Measurements from ENCODE around the gene TXNIP.

The TXNIP gene

DNA sequence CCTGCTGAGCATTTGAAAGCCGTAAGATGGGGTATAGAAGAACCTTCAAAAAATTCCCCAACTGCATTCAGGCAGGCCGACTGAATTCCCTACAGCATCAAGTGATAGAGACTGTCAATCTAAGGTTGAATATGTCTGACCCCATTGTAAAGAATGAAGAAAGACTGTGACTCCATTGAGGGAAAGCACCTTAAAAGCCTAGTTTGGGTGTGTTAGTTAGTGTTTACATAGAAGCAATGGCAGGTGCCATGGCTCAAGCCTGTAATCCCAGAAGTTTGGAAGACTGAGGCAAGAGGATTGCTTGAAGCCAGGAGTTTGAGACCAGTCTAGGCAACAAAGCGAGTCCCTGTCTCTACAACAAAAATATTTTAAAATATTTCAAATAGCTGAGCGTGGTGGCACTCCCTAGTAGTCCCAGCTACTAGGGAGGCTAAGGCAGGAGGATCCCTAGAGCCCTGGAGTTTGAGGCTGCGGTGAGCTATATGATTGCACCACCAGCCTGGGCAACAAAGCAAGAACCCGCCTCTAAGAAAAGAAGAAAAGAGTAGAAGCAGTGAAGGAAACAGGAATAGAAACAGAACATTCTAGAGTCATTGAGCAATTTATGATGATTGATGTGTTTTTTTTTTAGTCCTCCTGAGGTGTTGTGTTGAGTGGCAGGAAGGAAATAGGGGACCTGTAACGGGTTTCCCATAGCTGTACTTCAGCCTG is 16.5 kb downstream of the TXNIP start:
- H3K4me1 ChIP-seq (ENCODE audit: control insufficient read depth, insufficient read depth, low read length): peaks cover 23% of the 10 kb centered on the region

DNA sequence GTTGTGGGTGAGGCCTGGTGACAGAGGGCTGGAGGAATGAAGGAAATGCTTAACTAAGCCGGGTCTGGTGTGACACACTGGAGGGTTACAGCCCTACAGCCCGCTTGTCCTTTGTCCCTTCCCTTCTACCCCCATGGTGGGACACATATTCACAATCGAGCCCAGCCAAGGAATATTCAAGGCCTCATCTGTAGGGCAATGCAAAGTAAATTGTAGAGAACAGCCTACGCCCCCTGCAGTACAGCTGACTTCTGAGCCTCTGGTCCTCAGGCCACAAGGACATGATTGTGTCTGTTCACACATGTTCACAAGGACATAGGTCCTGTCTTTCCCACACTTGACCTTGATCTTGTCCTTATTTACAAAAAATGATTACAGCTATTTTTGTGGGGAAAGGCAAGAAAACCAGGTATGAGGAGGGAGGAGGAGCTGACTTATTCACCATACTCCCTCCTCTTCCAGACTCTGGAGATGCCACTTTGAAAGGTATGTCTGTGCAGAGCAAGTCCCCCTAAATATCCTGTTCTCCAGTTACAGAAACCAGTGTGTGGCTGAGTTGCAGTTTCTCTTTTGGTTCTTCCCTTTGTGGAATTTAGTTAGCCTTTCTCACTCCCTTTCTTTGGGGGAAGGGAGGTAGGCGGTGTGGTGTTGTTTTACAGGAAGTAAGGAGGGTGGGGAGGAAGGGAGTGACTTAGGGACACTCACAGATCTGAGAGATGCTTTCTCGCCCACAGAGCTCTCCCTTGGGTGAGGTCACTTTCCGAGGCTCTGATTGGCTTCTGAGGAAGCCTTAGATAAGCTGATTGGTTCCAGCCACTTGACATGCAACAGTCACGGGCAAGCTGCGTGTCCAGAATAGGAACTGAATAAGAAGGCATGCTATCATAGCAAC is 17.3 kb downstream of the TXNIP start:
- Histone ChIP-seq H3K27me3 (ENCODE audit: control insufficient read depth, insufficient read depth, low read length) (no peaks in the 10 kb centered on the region), H3K9ac (ENCODE audit: low read depth, low read length) (peak overlapping the region; percentile 17), H3K4me3 (ENCODE audit: low read depth, low read length) (peak overlapping the region; percentile 34), H3K9me3 (ENCODE audit: control insufficient read depth, insufficient read depth, low read length) (no peaks in the 10 kb centered on the region), H3K36me3 (ENCODE audit: control insufficient read depth, insufficient read depth, low read length) (no peaks in the 10 kb centered on the region), H3K4me1 (ENCODE audit: control insufficient read depth, insufficient read depth, low read length) (peaks cover 23% of the 10 kb centered on the region)

More for the DNA sequence above, 16.5 kb downstream of the TXNIP start:
- Histone ChIP-seq H3K9me3 (ENCODE audit: control insufficient read depth, insufficient read depth, low read length) (no peaks in the 10 kb centered on the region), H3K9ac (ENCODE audit: low read depth, low read length) (no peak overlapping the region), H3K4me3 (ENCODE audit: low read depth, low read length) (no peak overlapping the region), H3K36me3 (ENCODE audit: control insufficient read depth, insufficient read depth, low read length) (no peaks in the 10 kb centered on the region), H3K27me3 (ENCODE audit: control insufficient read depth, insufficient read depth, low read length) (no peaks in the 10 kb centered on the region)

DNA sequence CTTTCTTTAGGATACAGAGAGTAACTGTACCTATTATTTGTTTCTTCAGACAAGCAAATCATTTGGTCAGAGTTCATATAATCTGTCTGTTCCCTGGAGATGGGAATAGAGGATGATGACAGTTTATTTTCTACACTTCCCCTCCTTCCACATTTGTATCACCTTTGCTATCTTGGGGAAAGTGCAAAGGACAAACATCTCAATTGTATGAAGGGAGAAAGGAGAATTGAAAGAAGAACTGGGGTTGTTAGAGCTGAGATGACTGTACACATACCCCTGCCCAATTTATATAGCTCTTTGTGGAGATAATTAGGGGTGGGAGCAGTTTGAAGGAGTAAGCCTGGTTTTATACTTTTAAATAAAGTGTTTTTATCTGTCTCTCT is 17.9 kb downstream of the TXNIP start:
- H3K9me3 ChIP-seq (ENCODE audit: control insufficient read depth, insufficient read depth, low read length): no peaks in the 10 kb centered on the region
- no peak overlapping the region for H3K9ac ChIP-seq (ENCODE audit: low read depth, low read length)
- H3K36me3 ChIP-seq (ENCODE audit: control insufficient read depth, insufficient read depth, low read length): no peaks in the 10 kb centered on the region
- H3K4me1 ChIP-seq (ENCODE audit: control insufficient read depth, insufficient read depth, low read length): peaks cover 23% of the 10 kb centered on the region
- no peak overlapping the region for H3K4me3 ChIP-seq (ENCODE audit: low read depth, low read length)
- no peaks in the 10 kb centered on the region for H3K27me3 ChIP-seq (ENCODE audit: control insufficient read depth, insufficient read depth, low read length)

DNA sequence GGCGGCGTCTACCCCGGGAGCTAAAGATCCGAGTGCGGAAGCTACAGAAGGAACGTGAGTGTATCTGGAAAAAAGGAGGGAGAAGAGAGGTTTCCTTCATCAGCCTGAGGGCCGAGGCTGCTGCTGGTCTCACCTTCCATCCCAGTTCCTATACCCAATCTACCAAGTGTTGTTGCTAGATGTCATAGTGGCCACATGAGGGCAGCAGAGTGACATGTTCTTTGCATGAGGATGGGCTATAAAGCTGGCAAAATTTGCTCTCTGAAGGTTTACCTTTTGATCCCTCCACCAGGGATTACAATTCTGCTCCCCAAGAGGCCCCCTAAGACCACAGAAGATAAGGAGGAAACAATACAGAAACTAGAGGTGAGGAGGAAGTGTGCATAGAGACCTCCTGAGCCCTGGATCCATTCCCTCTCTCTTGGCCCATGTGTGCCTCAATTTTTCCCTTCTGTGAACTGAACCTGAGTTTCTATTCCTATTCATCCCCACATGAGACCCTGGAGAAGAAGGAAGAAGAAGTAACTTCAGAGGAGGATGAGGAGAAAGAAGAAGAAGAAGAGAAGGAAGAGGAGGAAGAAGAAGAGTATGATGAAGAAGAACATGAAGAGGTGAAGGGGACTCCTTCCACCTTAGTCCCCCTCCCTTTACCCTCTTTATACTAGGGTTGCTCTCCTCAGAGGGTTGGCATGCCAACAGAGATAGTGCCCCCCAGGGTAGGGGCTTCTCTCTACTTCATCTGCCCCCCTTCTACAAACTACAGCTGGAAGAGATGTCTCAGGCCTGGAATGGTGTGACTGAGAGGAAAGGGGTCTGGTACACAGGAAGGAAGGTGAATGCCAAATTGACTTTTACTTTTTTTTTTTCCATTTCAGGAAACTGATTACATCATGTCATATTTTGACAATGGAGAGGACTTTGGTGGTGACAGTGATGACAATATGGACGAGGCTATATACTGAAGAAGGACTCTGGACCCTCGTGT is 18.6 kb downstream of the TXNIP start:
- H3K27me3 ChIP-seq (ENCODE audit: control insufficient read depth, insufficient read depth, low read length): no peaks in the 10 kb centered on the region
- H3K9ac ChIP-seq (ENCODE audit: low read depth, low read length): no peak overlapping the region
- H3K36me3 ChIP-seq (ENCODE audit: control insufficient read depth, insufficient read depth, low read length): no peaks in the 10 kb centered on the region
- no peaks in the 10 kb centered on the region for H3K9me3 ChIP-seq (ENCODE audit: control insufficient read depth, insufficient read depth, low read length)
- peaks cover 23% of the 10 kb centered on the region for H3K4me1 ChIP-seq (ENCODE audit: control insufficient read depth, insufficient read depth, low read length)
- peak overlapping the region; percentile 6 for H3K4me3 ChIP-seq (ENCODE audit: low read depth, low read length)

DNA sequence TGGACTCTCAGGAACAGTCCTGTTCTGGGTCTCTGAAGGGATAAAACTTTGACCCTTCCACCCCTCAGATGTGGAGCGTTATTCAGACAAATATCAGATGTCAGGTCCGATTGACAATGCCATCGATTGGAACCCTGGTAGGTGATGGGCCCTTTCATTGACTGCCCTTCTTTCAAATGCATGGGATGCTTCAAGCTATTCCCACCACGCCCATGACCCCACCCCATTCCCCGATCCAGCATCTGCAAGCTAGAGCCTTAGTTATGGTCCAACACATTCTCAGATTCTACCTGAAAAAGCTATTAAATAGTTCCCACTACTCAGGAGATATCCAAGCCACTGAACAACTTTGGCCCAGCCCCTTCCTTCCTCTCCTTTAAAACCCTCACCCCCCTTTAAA is 19.4 kb downstream of the TXNIP start:
- no peaks in the 10 kb centered on the region for H3K36me3 ChIP-seq (ENCODE audit: control insufficient read depth, insufficient read depth, low read length)
- no peak overlapping the region for H3K9ac ChIP-seq (ENCODE audit: low read depth, low read length)
- H3K9me3 ChIP-seq (ENCODE audit: control insufficient read depth, insufficient read depth, low read length): no peaks in the 10 kb centered on the region
- H3K4me1 ChIP-seq (ENCODE audit: control insufficient read depth, insufficient read depth, low read length): peaks cover 23% of the 10 kb centered on the region
- no peaks in the 10 kb centered on the region for H3K27me3 ChIP-seq (ENCODE audit: control insufficient read depth, insufficient read depth, low read length)
- H3K4me3 ChIP-seq (ENCODE audit: low read depth, low read length): peak overlapping the region; percentile 6

DNA sequence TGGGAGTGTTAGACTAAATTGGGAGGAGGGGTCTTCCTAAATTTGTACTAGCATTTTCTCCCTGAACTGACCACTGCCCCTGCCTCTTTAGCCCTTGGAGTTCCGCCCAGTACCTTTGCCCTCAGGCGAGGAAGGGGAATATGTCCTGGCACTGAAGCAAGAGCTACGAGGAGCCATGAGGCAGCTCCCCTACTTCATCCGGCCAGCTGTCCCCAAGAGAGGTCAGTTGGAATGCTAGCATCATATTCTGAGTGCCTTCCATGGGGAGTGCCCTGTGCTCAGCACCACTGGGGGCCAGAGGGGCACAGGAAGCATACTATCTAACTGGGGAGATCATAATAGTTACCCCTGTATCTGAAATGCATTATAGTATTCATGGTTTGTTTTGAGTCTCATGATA is 21.2 kb downstream of the TXNIP start:
- Histone ChIP-seq H3K27me3 (ENCODE audit: control insufficient read depth, insufficient read depth, low read length) (no peaks in the 10 kb centered on the region), H3K4me1 (ENCODE audit: control insufficient read depth, insufficient read depth, low read length) (peaks cover 21% of the 10 kb centered on the region), H3K36me3 (ENCODE audit: control insufficient read depth, insufficient read depth, low read length) (no peaks in the 10 kb centered on the region), H3K4me3 (ENCODE audit: low read depth, low read length) (no peak overlapping the region), H3K9me3 (ENCODE audit: control insufficient read depth, insufficient read depth, low read length) (no peaks in the 10 kb centered on the region), H3K9ac (ENCODE audit: low read depth, low read length) (no peak overlapping the region)

DNA sequence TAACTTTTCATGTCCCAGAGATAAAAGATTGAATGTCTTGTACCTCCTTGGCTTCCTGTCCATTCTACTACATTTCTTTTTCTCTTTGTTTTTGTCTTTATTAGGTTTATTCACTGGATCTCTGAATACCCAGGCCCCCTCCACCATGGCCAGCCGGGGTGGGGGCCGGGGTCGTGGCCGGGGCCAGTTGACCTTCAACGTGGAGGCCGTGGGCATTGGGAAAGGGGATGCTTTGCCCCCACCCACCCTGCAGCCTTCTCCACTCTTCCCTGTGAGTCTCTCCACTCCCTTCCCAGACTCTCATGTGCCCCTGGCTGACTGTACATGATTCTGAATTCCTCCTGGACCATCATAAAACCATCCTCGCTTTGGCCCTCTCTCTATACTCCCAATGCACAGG is 21.7 kb downstream of the TXNIP start:
- Histone ChIP-seq H3K36me3 (ENCODE audit: control insufficient read depth, insufficient read depth, low read length) (no peaks in the 10 kb centered on the region), H3K9me3 (ENCODE audit: control insufficient read depth, insufficient read depth, low read length) (no peaks in the 10 kb centered on the region), H3K9ac (ENCODE audit: low read depth, low read length) (no peak overlapping the region), H3K27me3 (ENCODE audit: control insufficient read depth, insufficient read depth, low read length) (no peaks in the 10 kb centered on the region), H3K4me3 (ENCODE audit: low read depth, low read length) (no peak overlapping the region), H3K4me1 (ENCODE audit: control insufficient read depth, insufficient read depth, low read length) (peaks cover 19% of the 10 kb centered on the region)

DNA sequence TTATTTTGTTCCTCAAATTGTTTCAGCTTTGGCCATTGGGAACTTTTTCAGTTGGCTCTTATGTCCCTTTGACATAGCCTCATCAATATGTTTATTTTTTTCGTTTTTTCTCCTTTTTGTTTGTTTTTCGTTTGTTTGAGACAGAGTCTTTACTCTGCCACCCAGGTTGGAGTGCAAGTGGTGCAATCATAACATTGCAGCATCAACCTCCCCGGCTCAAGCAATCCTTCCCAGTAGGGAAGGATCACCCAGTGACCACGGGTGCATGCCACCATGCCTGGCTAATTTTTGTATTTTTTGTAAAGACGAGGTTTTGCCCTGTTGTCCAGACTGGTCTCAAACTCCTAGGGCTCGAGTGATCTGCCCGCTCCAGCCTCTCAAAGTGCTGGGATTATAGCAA is 23.8 kb downstream of the TXNIP start:
- Histone ChIP-seq H3K4me3 (ENCODE audit: low read depth, low read length) (no peak overlapping the region), H3K36me3 (ENCODE audit: control insufficient read depth, insufficient read depth, low read length) (no peaks in the 10 kb centered on the region), H3K27me3 (ENCODE audit: control insufficient read depth, insufficient read depth, low read length) (no peaks in the 10 kb centered on the region), H3K4me1 (ENCODE audit: control insufficient read depth, insufficient read depth, low read length) (peaks cover 3% of the 10 kb centered on the region), H3K9ac (ENCODE audit: low read depth, low read length) (no peak overlapping the region), H3K9me3 (ENCODE audit: control insufficient read depth, insufficient read depth, low read length) (no peaks in the 10 kb centered on the region)

DNA sequence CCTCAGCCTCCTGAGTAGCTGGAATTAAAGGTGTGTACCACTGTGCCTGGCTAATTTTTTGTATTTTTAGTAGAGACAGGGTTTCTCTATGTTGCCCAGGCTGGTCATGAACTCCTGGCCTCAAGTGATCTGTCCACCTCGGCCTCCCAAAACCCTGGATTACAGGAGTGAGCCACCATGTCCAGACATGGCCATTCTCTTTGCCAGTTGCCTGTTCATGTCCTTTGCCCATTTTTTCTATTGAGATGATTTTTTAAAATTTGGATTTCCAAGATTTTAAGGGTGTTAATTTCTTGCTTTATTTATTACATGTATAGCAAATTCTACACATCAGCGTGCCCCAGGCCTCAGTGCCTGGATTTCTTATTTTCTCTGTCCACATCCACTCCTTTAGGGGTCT is 29.1 kb downstream of the TXNIP start:
- Histone ChIP-seq H3K9ac (ENCODE audit: low read depth, low read length) (no peak overlapping the region), H3K27me3 (ENCODE audit: control insufficient read depth, insufficient read depth, low read length) (peaks cover 18% of the 10 kb centered on the region), H3K9me3 (ENCODE audit: control insufficient read depth, insufficient read depth, low read length) (no peaks in the 10 kb centered on the region), H3K4me3 (ENCODE audit: low read depth, low read length) (no peak overlapping the region), H3K4me1 (ENCODE audit: control insufficient read depth, insufficient read depth, low read length) (peaks cover 6% of the 10 kb centered on the region), H3K36me3 (ENCODE audit: control insufficient read depth, insufficient read depth, low read length) (no peaks in the 10 kb centered on the region)

DNA sequence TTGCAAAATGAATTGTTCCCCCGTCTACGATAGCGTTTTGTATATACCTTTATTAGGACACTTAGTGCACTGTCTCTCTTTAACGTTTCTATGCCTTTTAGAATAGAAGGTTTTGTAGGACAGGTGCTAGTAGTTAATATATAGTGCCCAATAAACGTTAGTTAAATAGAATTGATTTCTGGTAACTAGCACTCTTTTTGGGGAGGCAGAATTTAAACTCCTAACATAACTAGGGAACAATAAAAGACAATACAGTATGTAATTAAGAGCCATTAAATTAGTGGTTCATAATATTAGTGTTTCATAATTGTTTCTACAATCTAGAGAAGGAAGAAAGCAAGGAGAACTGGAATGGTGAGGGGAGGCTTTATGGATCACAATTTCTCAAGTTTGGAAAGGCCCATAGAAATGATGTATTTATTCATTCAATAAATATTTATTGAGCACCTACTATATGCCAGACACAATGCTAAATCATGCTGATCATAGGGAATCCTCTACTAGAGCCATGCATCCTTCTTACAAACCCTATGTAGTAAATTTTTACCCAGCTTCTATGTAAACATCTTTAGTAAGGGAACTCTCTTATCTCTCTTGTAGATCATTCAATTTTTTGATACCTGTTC is 31.1 kb downstream of the TXNIP start:
- H3K4me3 ChIP-seq (ENCODE audit: low read depth, low read length): peak overlapping the region; percentile 38
- H3K27me3 ChIP-seq (ENCODE audit: control insufficient read depth, insufficient read depth, low read length): peaks cover 32% of the 10 kb centered on the region
- H3K36me3 ChIP-seq (ENCODE audit: control insufficient read depth, insufficient read depth, low read length): no peaks in the 10 kb centered on the region
- H3K9ac ChIP-seq (ENCODE audit: low read depth, low read length): no peak overlapping the region
- H3K9me3 ChIP-seq (ENCODE audit: control insufficient read depth, insufficient read depth, low read length): no peaks in the 10 kb centered on the region
- peaks cover 6% of the 10 kb centered on the region for H3K4me1 ChIP-seq (ENCODE audit: control insufficient read depth, insufficient read depth, low read length)

Measured in iPS-15b (cell line).